HTR-8/SVneo (cell line): Measurements from ENCODE around the gene ZFAND3.
"Not testable (repeated sequence)": the region's sequence is repeated elsewhere in the genome, so short reads cannot be mapped to it uniquely, and the experiment has no call there.

Experiments
- DNase-seq: peaks from one replicate; pipeline ENCODE4 v3.0.0; 2011; ENCODE audit warnings: low spot score, mixed read lengths; ENCODE audit not compliant: insufficient read length
- FAIRE-seq: peaks from 2 replicates; lab custom pipeline; 2011; peaks lifted over from hg19 to GRCh38; lab: Jason Lieb, UNC

Gene ZFAND3

DNA sequence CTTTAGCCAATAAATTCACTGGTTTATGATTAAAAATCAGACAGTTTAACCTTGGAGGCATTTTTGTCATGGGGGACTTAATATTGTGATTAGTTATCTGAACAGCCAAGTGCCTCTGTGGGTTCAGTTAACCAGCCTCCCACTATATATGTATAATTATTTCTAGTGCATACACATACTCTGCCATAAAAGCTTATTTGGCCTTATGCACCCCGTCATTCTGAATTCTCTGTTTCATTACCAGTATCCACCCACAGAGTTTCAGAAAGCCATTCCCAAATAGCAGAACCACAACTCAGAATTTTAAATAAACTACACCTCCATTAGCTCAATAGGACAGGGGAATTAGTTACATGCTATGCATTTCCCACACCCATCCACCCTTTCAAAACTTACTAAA is 279.7 kb downstream of the ZFAND3 start:
- DNase-seq (no peak), FAIRE-seq (no peak)

DNA sequence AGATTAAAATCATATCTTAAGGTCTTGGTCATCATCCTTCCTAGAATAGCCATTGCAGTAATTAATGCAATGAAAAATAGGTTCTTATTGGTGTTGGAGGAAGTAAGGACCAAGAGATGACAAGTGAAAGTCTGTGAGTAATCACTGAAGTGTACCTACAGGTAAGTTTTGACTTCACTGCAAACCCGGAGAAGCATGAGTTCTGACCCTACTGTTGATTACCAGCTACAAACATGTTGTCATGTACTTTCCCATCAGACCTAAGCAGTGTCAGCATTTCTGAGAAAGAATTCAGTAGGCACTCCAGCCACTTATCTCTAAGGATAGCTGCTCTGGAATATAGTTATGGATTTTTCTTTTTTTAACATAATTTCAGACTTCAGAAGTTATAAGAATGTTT is 280.9 kb downstream of the ZFAND3 start:
- no peak for DNase-seq
- FAIRE-seq: no peak

DNA sequence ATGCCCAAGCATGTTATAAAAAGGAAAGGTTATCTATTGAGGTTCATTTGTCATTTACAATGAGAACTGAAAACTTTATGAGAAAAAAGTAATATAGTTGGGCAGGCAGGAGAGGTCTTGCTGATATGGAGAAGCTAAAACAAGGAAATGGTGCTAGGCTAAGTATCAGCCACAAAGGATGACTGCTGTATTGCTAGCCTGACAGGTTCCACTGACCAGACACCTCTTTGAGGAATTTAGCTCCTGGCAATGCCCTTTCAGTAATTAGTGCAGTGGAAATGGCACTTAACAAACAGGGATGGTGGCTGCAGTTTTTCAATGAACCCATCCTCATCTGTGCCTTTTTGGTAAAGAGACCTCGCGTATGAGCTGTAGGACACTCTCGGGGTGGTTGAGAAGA is 284.4 kb downstream of the ZFAND3 start:
- FAIRE-seq: no peak
- DNase-seq: no peak

DNA sequence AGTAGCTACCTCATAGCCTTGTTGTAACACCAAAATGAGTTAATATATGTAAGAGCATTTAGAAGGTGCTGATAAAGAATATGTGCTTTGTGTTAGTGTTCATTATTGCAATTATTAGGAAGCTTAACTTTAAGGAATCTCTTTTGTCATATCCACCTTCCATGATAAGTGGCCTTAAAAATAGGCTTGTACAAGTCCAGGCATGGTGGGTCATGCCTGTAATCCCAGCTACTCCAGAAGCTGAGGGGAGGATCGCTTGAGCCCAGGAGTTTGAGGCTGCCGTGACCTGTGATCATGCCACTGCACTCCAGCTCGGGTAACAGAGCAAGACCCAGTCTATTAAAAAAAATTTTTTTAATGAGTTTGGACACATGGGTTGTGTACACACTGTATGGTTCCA is 285.5 kb downstream of the ZFAND3 start:
- FAIRE-seq: no peak
- no peak for DNase-seq

DNA sequence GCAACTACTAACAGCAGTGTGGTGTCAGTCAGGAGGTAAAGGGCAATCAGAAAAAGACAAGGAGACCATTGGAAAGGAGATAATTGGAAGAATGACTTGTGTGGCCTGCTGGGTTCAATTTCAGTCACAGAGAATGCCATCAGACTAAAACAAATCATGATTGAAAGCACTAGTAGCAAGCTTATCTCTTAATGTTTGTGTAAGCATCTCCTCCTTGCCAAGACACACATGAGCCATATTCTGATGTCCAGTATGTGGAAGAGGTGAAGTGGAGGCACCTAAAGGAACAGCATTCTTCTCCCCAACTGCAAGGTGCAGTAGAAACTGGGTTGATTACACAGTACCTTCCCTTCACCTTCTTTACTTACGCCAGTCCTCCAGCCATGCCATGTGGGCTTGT is 287.5 kb downstream of the ZFAND3 start:
- DNase-seq (no peak), FAIRE-seq (no peak)

DNA sequence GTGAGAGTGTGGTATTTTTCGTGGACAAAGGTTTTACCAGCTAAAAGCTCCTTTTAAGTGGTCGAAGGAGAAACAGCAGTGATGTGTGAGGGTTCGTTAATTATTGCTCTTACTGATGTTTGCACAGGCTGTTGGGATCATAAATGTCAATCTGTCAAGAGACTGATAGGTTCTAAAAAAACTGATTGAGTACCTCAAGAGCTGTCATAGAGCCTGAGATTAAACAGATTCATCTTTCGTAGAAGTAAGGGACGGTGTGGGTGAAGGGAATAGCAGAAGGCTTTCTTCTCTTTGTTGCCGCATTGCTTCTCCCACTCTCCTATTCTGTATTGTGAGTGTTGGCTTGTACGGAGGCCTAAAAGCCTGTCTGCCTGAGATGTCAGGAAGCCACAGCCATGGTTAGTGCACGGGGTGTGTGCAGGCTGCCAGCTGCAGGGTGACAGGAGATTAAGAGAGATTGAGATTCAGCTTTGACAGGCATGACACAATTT is 291.0 kb downstream of the ZFAND3 start:
- FAIRE-seq: no peak
- no peak for DNase-seq

DNA sequence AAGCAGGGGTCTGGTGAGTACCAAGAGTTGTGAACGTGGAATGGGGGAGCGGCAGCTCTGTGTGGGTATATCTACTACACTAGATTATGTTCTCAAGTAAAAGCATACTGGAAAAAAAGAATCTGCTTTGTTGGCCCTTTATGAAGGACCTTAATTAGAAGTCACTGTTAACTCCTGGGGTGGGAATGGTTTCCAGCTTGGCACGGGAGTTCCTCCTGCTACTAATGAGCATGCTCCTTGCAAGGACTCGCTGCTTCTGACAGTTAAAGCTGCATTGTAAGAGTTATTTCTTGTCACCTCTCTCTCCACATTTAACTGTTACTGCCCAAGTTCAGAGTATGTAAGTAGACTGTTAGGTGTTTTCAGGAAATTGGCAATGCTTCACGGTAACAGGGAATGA is 292.7 kb downstream of the ZFAND3 start:
- no peak for FAIRE-seq
- no peak for DNase-seq

DNA sequence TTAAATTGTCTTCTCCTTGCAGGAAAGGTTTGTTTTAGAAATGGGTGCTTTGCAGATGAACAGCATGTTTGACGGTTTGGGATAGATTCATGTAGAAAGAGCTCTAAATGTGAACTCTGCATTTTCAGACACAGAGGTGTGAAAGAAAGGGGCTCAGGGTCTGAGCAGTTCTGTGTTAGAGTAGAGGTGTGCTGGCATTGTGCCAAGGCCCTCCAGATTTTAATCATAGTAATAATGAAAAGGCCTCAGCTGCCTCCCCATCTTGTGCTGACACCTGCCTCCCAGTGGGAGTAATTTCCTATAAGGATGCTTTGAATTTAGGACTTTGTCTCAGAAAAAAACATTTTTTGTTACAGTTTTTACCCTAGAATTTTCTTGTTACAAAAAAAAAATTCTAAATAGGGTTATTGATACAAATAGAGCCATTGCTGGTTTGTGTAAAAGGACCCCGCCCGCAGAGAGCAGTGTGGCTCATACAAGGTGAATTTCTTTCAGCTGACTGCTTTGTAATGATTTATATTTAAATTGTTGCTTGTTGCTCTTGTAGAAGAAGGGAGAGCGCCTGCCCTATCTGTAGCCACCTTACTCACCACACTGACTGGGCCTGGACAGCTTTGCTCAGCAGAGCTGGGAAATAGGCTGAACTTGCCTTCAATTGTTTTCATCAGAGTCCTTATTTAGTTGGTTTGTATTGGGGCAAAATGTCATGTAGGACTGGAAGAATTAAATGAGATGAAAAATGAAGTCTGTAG is 294.5 kb downstream of the ZFAND3 start:
- DNase-seq (no peak), FAIRE-seq (no peak)

DNA sequence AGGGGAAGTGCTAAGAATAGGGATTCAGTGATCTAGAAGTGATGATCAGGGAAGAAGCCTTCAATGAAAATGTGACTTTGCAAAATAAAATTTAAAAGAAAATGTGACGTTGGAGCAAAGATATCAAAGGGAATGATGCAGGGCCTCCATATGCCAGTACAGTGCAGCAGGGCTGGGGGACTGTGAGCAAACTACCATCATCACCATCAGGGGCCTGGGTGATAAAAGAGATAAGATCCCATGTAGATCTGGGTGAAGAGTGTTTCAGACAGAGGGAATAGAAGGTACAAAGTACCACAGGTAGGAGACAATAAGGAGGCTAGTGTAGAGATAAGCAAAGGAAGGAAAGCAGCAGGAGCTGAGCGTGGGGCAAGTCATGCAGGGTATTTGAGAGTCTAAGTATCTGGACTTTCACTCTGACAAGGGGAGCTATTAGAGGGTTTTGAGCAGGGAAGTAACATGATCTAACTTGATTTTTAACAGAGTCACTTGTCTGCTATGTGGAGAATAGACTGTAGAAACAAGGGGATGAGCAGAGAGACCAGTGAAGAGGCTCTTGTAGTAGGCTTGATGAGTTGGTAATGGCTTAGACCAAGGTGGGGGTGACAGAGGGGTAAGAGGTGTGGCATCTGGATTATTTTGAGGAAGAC is 295.6 kb downstream of the ZFAND3 start:
- FAIRE-seq: no peak
- no peak for DNase-seq

DNA sequence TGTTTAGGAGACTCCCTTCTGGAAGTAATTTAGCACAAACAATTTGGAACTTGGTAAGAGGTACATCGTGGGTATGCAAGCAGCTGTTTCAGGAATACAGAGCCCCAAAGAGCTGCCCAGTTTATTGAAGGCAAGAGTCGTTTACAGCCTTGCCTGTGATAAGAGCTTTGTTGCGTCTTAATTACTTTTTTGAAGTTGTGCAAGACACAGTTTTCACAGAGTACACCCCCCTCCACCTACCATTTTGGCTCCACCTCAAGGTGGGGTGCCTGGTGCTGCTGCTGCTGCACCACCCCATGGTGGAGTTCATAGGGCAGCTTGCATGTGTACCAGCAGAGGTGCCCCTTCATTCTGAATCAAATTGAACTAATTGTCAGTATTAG is 296.1 kb downstream of the ZFAND3 start:
- FAIRE-seq (no peak), DNase-seq (no peak)

DNA sequence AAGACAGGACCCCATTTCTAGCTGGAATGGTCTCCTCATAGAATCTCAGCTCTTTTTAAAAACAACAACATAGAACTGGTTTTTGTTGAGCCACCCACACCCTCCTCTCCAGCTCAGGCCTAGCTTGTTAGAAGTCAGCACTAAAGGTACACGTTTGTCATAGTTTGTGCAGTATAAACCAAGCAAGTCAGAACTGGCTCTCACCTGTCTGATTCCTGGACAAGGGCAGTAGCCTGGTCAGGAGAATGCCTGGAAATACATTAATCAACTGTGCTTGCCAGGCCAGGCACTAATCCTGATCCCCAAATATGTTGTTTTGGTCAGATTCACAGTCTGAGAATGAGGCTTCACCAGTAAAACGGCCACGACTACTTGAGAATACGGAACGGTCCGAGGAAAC is 296.7 kb downstream of the ZFAND3 start:
- FAIRE-seq (peak; percentile 36), DNase-seq (no peak)

DNA sequence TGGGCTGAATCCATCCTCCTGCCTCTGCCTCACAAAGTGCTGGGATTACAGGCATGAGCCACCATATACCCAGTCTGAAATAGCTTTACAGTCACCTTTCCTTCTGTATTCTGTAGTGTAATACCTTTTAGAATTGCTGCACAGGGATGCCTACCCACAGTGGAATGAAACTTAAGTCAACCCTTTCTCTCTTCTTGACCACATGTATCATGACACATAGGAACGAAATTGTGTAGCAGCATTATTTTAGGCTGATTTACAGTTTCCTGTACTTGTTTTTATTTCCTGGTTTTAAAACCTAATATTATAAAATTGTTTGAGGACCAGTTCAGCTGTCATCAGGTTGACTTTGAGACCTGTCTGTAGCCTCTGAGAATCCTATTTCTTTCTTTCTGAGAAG is 297.8 kb downstream of the ZFAND3 start:
- FAIRE-seq (no peak), DNase-seq (no peak)

DNA sequence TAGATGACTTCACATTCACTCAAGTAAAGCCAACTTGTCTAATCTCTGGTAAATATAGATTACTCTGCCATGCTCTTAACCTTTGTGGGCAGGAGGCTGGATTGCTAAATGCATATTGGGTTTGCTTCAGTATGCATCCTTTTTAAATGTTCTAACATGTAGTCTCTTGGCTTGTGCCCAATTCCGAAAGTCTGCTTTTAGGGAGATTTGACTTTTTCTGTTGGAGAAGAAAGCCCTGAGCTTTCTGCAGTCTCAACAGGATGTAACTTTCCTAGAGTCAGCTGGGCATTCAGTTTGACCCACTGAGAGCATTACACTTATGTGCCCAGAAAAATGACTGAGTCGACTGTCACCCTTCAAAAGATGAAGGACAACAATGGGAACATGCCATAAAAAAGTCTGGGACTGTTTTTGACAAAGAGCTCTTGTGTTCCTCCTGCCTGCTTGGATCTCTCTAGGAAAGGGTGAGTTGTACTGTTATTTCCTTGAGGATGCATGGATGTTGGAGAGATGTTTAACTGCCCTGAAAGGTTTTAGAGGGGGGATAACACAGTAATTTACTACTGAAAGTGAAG is 299.4 kb downstream of the ZFAND3 start:
- no peak for DNase-seq
- no peak for FAIRE-seq

DNA sequence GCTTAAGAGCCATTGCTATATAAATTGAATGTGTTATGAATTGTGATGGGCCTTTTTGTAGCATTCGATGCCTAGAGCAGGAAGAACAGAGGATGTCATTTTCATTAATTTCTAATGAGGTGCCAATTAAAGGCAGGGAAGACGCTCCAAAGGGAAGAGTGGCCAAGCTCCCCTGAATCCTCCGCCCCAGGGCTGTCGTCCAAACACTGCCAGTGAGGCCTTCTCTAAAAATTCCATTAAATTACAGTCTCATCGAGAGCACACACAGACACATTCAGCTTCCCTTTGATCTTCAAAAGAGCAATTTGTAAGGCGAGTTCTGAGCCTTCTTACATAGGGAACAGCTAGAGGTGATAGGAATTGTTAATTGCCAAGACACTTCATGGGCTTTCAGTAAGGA is 300.0 kb downstream of the ZFAND3 start:
- DNase-seq: no peak
- no peak for FAIRE-seq

DNA sequence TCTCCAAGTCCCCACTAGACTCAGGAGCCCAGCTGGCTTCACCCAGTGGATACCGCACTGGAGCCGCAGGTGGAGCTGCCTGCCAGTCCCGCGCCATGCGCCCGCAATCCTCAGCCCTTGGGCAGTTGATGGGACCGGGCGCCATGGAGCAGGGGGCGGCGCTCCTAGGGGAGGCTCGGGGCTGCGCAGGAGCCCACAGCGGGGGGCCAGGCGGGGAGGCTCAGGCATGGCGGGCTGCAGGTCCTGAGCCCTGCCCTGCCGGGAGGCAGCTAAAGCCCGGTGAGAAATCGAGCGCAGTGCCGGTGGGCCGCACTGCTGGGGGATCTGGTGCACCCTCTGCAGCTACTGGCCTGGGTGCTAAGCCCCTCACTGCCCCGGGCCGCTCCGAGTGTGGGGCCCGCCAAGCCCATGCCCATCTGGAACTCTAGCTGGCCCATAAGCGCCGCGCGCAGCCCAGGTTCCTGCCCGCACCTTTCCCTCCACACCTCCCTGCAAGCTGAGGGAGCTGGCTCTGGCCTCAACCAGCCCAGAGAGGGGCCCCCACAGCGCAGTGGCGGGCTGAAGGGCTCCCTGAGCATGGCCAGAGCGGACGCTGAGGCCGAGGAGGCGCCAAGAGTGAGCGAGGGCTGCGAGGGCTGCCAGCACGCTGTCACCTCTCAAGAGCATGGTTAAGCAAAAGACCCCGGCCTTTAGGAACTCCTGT is 304.8 kb downstream of the ZFAND3 start:
- DNase-seq, FAIRE-seq: not testable (repeated sequence)

DNA sequence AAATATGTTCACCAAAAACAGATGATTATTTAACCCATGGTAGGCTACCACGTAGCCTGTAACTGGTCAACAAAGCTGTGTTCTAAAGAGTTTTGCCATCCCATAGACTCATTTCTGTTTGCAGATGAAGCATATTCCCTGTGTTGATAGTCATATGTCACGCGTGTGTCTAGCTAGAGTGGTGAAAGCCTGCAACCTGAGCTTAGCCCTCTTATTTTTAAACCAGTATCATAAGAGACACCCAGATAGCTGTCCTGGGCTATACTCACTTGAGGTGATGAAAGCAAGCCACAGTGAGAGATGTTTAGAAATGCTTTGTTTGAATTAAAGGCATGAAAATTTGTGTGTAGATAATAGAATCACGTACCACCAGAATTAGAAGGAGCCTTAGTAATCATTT is 307.8 kb downstream of the ZFAND3 start:
- DNase-seq (no peak), FAIRE-seq (no peak)

DNA sequence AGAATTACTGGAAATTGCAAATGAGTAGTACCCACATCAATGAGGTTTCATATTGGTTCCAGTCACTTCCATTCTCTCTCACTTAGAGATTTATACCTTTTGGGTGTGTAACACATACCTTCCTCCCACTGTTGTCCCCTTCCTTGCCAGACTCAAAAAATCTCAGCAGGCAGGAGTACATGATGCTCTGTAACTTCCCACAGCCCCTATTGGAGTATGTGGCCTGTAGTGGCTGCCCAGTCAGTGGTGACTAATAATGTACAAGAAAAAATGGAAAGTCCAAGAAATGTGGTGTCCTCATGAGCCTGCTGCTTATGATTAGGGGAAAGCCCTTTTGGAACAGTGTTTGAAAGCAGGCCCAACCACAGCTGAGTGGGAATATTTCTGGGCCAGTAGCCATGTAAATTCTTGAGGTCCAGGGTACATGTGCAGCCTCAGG is 312.0 kb downstream of the ZFAND3 start:
- DNase-seq (no peak), FAIRE-seq (no peak)

DNA sequence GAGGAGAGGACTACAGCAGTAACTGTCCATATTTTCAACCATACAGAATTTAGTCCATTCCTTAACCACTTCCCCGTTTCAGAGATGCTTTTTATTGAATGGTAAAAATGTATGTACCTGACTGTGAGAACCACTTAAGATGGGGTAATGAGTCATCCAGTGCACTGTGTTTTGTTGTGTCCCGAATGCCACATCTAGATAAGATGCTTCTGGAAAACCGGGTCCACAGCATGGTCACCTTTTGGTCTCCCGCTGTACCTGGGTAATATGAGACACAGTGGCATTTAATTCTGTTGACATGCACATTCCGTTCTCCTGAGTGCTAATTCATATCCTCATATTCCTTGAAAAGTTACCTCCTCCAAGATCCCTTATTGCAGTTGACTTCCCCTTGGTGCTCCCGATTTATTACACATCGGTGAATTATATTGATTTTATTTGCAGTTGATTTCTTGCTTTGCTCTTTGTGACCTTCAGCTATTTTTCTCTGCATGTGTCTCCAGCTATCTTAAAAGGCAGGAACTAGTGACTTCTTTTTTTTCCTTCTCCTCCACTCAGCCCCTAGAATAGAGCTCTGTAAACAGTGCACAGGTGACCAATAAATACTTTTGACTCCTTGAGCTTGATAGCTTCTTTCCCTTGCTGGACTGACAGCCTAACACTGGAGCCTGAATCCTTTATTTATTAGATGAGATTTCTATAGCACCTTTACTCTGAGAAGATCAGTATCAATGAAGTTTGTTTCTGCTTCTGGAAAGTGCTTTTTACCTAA is 314.6 kb downstream of the ZFAND3 start:
- FAIRE-seq (no peak), DNase-seq (no peak)

DNA sequence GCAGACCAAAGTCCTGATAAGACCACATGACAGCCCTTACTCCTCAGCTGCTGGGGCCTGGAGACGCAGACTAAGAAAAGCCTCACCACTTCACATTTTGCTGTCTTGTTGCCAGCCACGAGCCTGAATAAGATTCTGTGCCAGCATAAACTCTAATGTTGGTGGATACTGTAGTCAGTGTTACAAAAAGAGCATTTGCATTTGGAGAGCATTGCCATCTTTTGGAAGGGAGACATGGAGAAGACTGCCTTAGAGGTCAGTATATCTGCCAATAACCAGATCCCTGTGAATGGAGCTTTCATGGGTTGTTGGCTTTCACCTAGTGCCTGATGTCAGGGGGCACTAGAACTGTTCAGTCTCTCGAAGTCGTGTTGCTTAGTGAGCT is 315.2 kb downstream of the ZFAND3 start:
- DNase-seq (no peak), FAIRE-seq (no peak)

DNA sequence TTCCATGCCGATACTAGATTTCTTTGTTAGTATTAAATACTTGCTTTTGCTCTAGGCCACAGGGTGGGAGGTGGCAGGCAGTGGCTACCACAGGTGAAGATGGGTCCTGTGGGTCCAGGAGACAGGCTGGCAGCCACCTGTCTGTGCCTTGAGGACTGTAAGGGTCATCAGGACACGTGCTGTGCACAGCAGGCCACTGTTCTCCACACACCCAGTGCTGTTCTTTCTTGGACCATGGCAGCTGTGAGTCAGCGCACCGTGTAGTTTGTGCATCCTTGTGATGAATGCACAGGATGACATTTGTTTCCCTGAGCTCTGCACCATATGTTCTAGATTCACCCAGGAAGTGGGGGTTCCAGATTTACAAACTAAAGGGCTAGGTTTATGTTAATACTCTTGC is 317.0 kb downstream of the ZFAND3 start:
- FAIRE-seq (no peak), DNase-seq (no peak)
